Osteocyte (in vitro differentiated cells): ENCODE results near the gene IP6K1. TPM values are rescaled to one million over a fixed set of nuclear protein-coding genes. Genes with fewer than 3 reads are reported as not detected.

Experiments
- DNase-seq: peaks from one replicate; pipeline ENCODE4 v3.0.0; 2021; ENCODE audit warnings: mixed read lengths; ENCODE audit not compliant: unreplicated experiment; ENCODE audit errors: extremely low spot score
- H3K27ac Mint-ChIP-seq: one replicate; pipeline ENCODE4 v1.8.0; 2021; ENCODE audit warnings: mild to moderate bottlenecking, mixed read lengths; ENCODE audit not compliant: unreplicated experiment
- H3K27me3 Mint-ChIP-seq: one replicate; pipeline ENCODE4 v1.8.0; 2021; ENCODE audit warnings: mixed read lengths; ENCODE audit not compliant: unreplicated experiment
- H3K36me3 Mint-ChIP-seq: one replicate; pipeline ENCODE4 v1.8.0; 2021; ENCODE audit warnings: mixed read lengths; ENCODE audit not compliant: unreplicated experiment
- H3K4me1 Mint-ChIP-seq: one replicate; pipeline ENCODE4 v1.8.0; 2021; ENCODE audit warnings: mixed read lengths; ENCODE audit not compliant: unreplicated experiment
- H3K4me3 Mint-ChIP-seq: one replicate; pipeline ENCODE4 v1.8.0; 2021; ENCODE audit warnings: mild to moderate bottlenecking, moderate library complexity, mixed read lengths; ENCODE audit not compliant: unreplicated experiment
- H3K9me3 Mint-ChIP-seq: one replicate; pipeline ENCODE4 v1.8.0; 2021; ENCODE audit warnings: mixed read lengths; ENCODE audit not compliant: unreplicated experiment
- CTCF ChIP-seq: fragments of 200-600 bp; sonication (generic); IDR thresholded peaks from 2 replicates; pipeline ENCODE4 v1.5.0; 2021; ENCODE audit warnings: antibody characterized with exemption, mild to moderate bottlenecking, moderate library complexity
- total RNA-seq: library from RNA; stranded (reverse); gene quantifications from 2 replicates; pipeline ENCODE4 v1.2.1, GENCODE V29; 2021

The IP6K1 gene
- total RNA-seq, 1 donor from 2014 or later, result 66.9 TPM

DNA sequence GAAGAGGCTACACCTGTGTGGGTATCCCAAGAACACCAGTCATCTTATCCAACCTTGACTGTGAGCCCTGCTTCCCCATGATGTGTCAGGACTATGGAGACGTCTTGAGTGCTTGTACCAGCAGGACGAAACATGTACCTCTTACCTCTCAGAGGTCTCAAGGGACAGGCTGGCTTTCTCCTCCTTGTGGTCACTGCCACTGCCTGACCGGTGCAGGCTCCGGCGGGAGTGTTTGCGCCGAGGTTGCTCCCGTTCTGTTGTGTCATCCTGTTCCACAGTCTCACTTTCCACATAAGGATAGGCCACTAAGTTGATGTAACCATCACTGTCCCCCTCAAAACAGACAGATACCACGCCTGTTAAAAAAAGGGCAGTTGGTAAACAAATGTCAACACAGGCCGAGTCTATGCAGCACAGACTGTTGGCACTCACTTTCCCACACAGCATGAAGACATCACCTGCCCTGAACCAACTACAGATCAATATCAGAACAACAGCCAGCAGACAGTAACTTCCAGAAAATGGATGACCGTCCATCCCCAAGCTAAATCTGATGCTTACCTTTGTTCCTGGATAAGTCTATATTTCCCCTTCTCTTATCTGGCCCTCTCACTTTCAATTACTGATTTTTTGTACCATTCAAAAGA lies 48.2 kb downstream of the IP6K1 start:
- no peaks in the 10 kb centered on the region for H3K27me3 Mint-ChIP-seq
- no peak for DNase-seq
- H3K27ac Mint-ChIP-seq, result no peak overlapping the region
- H3K9me3 Mint-ChIP-seq, result no peaks in the 10 kb centered on the region
- TF ChIP-seq CTCF, result no peak
- no peak overlapping the region for H3K4me3 Mint-ChIP-seq
- peaks cover 28% of the 10 kb centered on the region for H3K36me3 Mint-ChIP-seq
- no peaks in the 10 kb centered on the region for H3K4me1 Mint-ChIP-seq

- TF ChIP-seq CTCF, result no peak
- H3K27ac Mint-ChIP-seq, result no peak overlapping the region
- H3K4me3 Mint-ChIP-seq, result no peak overlapping the region
- peaks cover 39% of the 10 kb centered on the region for H3K36me3 Mint-ChIP-seq
- DNase-seq, result no peak
- H3K9me3 Mint-ChIP-seq, result no peaks in the 10 kb centered on the region
- no peaks in the 10 kb centered on the region for H3K4me1 Mint-ChIP-seq
- no peaks in the 10 kb centered on the region for H3K27me3 Mint-ChIP-seq
Observed at GRCh38 chr3:49734752-49735151, 51.6 kb downstream of the IP6K1 start.

DNA sequence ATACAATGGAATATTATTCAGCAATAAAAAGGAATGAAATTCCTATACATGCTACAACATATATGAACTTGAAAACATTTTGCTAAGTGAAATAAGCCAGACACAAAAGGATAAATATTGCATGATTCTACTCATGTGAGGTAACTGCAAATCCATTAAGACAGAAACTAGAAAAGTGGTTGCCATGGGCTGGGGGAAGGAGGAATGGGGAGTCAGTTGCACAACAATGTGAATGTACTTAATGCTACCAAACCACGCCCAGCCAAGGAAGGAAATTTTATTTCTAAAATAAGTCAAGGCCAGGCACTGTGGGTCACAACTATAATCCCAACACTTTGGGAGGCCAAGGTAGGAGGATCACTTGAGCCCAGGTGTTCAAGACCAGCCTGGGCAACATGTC lies 52.8 kb downstream of the IP6K1 start:
- Mint-ChIP-seq H3K27me3 (no peaks in the 10 kb centered on the region), H3K36me3 (peaks cover 39% of the 10 kb centered on the region), H3K9me3 (no peaks in the 10 kb centered on the region), H3K27ac (no peak overlapping the region), H3K4me1 (no peaks in the 10 kb centered on the region), H3K4me3 (no peak overlapping the region)
- TF ChIP-seq CTCF, result no peak
- DNase-seq, result no peak

- Mint-ChIP-seq H3K27ac (no peak overlapping the region), H3K27me3 (no peaks in the 10 kb centered on the region), H3K36me3 (peaks cover 34% of the 10 kb centered on the region), H3K4me1 (no peaks in the 10 kb centered on the region), H3K4me3 (no peak overlapping the region), H3K9me3 (no peaks in the 10 kb centered on the region)
- no peak for TF ChIP-seq CTCF
- DNase-seq, result no peak
Observed at GRCh38 chr3:49732597-49732996, 53.7 kb downstream of the IP6K1 start.

- no peaks in the 10 kb centered on the region for H3K4me1 Mint-ChIP-seq
- TF ChIP-seq CTCF, result no peak
- H3K27me3 Mint-ChIP-seq, result no peaks in the 10 kb centered on the region
- peaks cover 32% of the 10 kb centered on the region for H3K36me3 Mint-ChIP-seq
- no peak overlapping the region for H3K27ac Mint-ChIP-seq
- H3K4me3 Mint-ChIP-seq, result no peak overlapping the region
- H3K9me3 Mint-ChIP-seq, result no peaks in the 10 kb centered on the region
- no peak for DNase-seq
Observed at GRCh38 chr3:49729966-49730609, 56.3 kb downstream of the IP6K1 start.
